Activated CD4-positive, alpha-beta T cell treated with anti-CD3 and anti-CD28 coated beads, Interleukin-2, Interleukin-4, amounts not matched to agents 100 ng/mL and 50 ng/mL, durations not matched to agents 16 hours and 8 hours (primary cell): ENCODE results near the gene CFAP221.

Source experiments
- DNase-seq: peaks from one replicate; pipeline ENCODE4 v3.0.0-alpha.2; 2020; ENCODE audit warnings: low spot score

CFAP221 gene

DNA sequence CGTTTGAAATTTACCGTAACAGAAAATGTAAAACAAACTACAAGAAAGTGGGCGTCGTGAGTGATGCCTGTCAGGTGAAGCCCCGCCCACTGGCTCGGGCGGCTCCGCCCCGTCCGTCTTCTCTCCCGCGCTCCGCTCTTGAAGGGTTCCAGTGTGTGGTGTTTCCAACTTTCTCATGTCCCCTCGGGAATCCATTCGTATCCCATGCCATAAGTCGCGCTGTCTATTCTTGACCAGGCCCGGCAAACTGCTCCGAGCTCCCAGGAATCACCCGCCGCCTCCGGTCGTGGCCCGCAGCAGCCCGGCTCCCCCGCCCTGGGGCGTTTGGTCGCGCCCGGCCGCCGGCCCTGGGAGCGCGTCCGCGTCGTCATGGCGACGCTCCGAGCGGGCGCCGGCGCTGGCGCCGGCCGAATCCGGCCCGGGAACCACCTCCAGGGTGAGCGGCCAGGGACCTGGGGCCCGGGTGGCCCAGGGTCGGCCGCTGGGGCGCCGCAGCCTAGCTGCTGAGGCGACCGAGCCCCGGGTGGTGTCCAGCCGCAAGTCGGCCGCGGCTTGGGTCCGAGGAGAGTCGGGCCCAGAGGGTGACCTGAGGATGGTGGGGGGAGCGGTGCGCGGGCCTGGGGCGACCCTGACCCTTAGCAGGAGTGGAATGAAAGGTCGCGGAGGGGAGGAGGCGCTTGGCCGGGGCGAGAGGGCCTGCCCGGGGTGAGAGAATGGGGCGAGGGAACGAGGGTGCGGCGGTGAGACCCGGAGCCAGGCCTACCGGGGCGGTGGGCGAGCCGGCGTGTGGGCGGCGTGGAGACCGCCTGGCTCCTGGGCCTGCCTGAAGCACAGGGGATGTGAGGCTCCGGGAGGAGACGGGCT, at the start of gene CFAP221:
Gene CFAP221 (plus strand): TSS at position 375 of the 864 bp plus-strand sequence. CDS start 1,683 bp downstream, outside the sequence.
- DNase-seq = peak; percentile 35

DNA sequence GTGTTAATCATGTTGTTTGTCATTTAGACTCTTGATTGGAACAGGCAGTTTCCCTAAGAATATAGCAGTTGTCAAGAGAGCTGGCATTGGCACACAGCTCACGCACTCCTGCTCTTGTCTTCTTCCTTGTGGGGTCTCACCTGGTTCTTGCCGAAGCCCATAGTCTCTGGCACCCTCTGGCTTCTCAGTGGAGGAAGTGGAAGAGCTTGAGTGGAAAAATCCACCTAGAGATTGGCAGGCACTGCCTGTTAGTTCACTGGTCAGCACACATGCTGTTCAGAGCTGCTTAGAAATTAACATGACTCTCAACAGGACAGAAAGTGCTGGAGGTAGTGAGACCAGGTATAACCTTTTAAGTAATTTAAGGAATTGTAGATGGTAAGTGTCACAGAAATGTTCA, 48.3 kb upstream of the CFAP221 start:
- no peak for DNase-seq

DNA sequence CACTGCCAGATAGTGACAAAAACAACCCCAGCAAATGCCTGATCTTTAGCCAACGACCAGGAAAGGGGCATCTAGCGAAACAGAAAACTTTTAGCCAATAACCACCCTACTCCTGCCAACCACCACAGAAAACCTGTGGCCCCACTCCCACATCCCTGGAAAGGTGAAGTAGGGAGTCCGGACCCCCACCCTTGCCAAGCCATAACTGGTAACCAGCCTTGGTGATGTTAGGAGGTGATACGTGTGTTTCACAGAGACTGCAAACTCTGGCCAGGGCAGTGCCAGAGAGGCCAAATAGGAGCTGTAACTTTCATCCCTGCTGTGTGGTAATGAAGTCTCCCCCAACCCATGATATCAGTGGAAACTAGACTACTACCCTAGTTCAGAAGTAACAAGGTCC, 47.6 kb upstream of the CFAP221 start:
- DNase-seq = no peak

DNA sequence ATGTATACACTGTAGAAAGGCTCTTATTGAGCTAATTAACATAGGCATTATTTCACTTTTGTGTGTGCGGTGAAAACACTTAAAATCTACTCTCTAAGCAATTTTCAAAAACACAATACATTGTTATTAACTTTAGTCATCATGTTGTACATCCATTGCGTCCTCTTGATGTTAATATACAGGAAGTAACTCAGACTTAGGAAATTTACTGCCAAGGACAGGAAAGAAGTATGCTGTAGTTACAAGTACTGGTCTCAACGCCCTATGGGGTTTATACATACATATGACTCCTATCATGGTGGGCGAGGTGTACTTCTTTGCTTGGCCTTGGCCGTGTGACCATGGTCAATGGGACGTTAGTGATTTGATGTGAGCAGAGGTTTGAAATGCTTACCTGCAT, 35.5 kb upstream of the CFAP221 start:
- no peak for DNase-seq

DNA sequence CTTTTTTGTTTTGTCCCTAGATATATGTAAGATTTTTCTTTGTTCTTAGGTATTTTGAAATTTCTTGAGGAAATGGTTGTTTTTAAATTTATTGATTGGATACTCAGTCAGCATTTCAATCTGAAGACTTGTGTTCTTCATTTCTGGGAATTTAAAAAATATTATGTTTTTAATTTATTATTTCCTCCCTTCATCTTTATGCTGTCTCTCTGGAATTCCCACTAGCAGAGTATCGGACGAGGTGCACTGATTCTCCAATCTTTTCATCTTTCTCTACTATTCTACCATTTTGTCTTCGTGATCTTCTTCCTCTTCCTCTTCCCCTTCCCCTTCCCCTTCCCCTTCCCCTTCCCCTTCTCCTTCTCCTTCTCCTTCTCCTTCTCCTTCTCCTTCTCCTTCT, 32.3 kb upstream of the CFAP221 start:
- no peak for DNase-seq

DNA sequence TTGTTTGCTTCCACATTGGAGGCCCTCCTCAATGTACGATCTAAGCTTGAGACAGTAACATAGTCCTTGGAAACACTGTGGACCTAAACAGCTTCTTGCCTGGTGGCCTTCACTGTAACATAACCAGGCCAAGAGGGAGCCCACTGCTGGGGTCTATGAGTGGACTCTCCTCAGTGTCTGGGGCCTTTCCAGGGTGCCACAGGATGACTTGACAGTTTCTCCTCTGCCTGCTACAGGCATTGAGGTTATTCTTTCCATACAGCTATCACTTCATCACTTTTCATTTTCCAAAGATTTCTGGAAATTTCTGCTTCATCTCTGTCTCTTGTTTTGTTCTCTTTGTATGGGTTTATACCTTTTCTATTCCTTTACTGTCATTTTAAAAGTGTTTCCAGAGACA, 31.3 kb upstream of the CFAP221 start:
- DNase-seq = no peak

DNA sequence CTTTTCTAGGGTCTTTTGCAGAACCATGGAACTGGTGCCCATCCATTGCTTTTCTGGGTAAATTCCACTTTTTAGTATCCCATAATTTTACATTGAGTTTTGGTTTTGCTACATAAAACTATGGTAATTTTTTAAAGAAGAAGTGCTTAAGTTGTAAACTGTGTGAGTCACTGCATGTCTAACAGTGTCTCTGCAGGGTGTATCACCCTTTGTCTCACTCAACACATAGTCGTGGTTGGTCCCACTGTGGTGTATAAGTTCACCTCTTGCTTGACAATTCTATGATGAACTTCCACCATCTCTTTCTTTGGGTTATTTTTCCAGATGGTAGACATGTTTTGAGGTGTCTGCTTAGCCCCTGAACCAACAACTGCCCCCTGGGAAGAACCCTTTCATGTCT, 30.4 kb upstream of the CFAP221 start:
- DNase-seq = no peak

DNA sequence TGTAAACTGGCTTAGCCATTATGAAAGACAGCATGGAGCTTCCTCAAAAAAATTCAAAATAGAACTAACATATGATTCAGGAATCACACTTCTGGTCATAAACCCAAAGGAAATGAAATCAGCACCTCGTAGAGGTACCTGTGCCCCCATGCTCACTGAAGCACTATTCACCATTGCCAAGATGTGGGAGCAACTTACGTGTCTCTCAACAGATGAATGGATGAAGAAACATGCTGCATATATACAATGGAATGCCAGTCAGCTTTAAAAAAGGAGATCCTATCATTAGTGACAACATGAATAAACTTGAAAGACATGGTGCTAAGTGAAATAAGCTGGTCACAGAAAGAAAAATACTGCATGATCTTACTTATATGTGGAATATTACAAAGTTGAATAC, 28.1 kb upstream of the CFAP221 start:
- no peak for DNase-seq

DNA sequence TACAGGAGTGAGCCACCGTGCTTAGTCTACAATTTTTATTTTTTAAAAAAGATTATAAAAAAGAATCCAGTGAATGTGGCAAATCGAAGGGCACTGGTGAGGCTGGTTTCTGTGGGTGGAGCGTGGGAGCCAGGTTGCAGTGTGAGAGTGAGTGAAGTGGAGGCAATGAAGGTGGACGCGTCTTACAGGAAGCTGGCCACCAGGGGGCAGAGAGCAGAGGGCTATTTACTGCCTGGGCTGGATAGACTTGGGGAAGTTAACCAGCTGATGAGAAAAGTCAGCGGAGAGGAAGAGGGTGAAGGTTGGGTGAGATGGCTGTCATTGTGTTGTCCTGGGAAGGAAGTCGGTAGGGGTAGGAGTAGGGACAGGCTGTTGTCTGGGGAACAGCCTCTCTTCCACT, 26.8 kb upstream of the CFAP221 start:
- peak; percentile 32 for DNase-seq

DNA sequence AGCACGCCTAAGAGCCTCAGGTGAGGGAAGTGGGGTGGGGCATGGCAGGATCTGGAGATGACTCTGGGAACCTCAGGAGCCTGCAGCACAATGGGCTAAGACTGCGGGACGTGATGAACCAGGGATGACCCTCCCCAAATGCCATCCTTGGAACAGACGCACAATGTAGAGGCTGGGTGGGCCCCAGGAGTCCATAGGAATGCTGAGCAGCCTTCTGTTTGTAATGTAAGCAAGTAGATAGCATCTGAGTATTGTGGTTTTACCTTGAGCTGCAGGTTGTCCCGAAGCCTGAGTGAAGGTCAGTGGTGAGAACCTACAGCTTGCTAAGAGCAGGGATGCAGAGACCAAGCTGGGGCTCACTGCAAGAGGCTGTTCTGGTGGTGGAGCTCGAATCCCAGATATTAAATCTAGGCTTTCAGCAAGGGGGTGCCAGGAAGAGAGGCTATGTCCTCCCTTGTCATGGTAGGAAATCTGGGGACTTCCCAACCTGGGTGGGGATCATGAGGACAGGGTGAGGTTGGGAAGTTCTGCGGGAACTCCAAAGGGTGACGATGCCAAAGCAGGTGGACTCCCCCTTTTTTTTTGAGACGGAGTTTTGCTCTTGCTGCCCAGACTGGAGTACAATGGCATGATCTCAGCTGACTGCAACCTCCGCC, 25.7 kb upstream of the CFAP221 start:
- DNase-seq = no peak

DNA sequence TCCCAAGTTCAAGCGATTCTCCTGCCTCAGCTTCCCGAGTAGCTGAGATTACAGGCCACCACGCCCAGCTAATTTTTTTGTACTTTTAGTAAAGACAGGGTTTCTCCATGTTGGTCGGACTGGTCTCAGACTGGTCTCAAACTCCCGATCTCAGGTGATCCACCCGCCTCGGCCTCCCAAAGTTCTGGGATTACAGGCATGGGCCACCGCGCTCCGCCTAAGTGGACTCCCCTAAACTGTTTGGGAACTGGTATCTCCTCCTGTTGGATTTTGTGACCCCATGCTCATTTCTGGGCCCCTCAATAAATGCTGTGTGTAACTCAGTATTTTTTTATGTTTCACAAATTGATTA, 25.2 kb upstream of the CFAP221 start:
- DNase-seq = no peak

DNA sequence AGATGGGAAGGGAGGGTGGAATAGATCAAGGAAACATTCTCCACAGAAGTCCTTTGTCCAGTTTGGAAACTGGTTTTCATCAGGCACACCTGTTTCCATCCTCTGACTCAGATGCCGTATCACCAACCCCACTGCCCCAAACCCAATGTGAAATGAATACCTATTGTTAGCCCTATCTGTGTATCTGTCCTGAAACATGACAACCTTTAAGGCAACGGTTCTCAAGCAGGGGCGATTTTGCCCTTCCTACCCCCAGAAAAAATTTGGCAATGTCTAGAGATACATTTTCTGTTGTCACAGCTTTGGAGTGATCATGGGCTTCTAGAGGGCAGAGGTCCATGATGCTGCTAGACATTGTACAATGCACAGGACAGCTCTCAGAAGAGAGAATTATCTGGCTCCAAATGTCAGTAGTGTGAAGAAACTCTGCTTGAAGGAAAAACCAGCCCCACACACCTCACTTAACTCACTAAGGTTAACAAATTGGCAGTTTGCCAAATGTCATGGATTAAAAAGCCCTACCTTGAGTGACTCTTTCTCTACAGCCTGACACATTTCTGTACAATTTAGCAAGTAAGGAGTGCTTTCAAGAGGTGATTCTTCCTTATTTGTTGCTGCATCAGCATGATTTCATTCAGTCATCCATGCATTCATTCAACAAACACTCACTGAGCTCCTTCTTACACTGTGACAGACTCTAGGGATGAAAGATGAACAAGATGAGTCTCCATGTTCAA, 23.4 kb upstream of the CFAP221 start:
- DNase-seq = no peak

DNA sequence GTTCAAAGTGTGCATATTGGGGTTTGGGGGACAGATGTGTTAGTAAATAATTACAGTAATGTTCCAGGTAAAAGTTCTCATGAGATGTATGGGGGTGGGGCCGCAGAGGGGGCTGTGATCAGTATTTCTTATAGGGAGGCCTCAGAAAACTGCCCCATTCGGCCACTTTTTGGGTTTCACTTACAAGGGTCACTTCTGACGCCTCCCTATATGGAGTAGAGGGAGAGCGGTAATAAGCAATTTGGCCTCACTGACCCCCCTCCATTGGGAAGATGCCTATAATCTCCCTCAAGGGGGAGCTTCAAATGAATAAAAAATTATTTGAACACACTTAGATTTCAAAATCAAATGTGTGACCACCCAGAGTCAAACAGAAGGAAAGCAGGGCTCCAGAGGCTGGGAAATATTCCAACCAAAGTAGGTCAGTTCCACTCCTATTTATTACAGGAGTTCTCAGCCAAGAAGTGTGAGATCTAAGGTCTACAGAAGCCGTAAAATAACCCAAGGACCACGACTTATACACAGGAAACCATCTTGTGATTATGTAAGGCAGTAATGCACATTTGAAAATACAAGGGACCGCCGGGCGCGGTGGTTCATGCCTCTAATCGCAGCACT, 22.7 kb upstream of the CFAP221 start:
- DNase-seq = no peak

DNA sequence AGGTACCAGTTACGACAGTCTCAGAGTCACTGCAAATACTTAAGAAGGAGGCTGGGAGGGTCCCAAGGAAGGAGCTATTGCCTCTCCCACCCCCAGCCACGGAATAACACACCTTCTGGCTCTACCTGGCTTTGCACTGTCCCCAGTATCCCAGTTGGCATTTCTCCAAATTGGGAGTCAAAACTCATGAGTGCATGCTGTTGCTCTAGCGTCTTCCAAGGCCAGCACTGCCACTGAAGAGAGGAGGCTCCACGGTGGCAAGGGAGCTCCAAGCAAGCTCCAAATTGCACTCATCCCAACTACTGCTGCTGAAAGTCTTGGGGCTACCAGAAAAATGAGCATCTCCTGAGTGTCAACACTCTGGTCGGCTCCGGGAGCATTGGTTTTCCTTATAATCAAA, 21.6 kb upstream of the CFAP221 start:
- DNase-seq = no peak

DNA sequence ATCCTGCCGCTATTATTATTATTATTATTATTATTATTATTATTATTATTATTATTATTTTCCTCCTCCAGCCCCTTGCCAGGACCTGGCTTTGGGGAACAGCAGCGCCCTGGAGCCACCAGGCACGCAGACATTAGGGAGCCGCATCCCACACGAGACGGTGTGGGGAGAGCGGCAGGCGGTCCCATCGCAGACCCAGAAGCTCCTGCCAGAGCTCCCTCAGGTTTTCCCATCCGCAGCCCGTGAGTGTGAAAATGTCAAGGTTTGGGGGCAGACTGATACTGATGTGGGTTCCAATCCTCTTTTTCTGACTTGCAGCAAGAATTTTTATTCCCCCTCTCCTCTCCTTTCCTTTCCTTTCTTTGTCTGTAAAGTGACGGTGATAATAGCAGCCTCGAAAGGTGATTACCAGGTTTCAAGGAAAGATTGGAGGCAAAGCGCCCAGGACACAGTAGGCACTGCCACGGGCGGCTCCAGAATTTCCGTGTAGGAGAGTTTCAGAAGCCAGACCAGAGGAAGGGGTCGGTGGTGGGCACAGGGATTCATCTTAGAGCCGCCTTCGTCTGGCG, 20.8 kb upstream of the CFAP221 start:
- DNase-seq = no peak

DNA sequence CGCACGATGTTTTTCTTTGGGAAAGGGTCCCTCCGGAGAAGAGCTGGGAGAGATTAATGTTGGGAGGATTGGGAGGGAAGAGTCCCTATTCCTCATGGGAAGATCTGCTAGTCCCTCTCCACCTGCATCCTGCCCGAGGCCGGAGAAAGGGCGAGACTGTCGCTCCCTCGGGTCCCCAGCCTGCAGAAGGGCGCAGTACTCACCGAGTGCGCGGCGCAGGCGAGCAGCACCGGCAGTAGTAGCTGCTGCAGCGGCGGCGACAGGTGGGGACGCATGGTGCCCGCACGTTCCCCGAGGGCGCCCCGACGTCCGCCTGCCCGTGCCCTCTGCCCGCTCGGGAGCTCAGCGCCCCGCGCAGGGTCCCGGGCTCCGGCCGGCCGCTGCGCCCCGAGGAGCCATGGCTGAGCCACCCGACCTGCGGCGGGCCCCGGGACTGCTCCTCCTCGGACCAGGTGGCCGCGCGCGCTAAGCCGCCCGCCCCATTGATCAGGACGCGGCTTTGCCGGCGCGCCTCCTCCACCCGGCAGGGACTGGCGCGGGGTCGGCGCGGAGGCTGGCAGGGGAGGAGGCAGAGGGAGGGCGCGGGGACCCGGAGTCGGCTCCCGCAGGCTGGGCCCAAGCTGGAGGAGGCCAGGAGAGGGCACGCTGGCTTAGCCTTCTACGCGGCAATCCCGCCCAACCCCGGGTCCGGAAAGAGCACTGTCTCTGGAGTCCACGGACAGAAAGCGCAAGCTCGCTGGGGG, 20.1 kb upstream of the CFAP221 start, which contains the start of gene SCTR:
Gene SCTR (minus strand): TSS at position 532 of the 743 bp plus-strand sequence. CDS start 257 bp downstream, at position 275.
- DNase-seq = no peak

DNA sequence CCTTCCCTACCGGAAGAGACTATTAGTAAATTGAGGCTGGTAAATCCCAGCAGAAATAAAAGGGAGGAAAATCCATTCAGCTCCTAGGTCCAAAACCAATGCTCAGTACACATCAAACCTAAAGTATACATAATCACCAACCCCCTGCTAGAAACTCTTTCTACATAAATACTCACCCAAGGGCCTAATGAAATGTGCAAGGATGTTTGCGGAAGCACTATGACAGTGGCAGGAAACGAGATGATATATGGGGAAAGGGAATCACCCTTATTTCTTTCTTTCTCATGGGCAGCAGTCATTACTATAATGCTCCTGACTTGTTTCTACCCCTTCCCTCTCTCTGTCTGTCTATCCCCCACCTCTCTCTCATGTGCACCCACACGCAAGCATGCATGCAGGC, 18.6 kb upstream of the CFAP221 start:
- DNase-seq = no peak

DNA sequence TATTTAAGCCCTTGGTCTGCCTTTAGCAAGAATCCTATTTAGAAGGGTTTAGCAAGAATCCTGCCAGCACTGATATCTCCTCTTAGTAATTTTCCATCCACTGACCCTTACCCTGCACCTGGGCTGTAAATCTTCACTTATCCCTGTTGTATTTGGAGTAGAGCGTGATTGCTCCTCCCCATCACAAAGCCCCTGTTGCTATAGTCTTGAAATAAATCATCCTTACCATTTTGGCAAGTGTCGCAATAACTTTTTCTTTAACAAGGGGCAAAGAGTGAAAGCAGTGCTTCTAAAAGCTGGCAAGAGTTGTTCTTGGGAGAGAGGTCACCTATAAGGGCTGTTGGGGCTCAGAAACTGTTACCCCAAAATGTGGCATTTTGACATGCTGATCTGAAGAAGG, 16.2 kb upstream of the CFAP221 start:
- DNase-seq = no peak

DNA sequence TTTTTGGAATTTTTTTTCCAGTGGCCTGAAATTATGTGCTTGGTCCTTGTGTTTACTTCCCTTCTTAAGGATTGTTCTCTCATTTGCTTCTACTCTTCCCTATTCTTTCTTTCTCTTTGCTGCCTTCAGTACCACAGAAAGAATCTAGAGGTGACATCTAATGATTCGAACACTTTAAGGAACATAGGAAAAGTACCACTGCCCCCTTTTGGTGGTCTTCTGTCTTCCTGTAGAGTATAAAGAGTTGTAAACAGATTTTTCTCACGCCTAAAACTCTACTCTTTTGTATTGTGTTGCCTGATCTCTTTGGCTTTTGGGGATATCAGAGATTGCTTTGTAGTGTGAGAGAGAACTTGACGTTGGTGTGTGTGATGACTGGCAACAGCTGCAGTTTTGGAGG, 13.0 kb upstream of the CFAP221 start:
- no peak for DNase-seq

DNA sequence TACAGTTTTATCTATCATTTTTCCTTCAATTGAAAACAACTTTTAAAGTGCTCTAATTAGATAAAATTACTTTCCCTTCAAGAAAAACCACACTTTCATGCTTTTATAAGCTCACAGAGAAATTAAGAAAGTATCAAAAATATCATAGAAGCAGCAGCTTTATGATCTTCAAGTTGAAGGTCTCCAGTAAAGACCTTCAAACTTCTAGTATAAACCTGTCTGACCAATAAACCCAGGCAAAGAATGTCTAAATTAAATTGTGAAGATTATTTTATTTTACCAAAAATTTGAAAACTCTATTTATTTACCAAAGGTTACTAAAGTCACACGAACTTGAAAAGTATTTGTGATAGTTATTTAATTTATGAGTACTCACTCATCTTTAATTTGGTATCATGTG, 10.7 kb upstream of the CFAP221 start:
- no peak for DNase-seq

DNA sequence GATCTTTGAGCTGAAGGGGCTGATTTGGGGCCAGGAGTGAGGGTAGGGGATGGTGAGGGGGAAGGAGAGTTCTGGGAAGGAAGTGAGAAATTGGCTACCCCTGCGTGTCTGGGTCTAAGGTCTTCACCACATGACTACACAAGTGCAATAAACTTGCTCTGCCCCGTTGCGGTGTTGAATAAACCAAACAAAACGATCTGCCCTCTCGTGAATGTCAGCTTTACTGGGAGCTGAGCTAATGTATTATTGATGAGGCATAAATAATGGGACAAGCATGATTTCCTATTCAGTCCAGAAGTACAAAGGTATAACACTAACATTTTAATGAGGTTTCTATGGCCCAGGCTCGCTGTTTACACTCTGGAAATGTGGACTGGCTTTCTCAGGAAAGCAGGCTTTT, 8.0 kb upstream of the CFAP221 start:
- no peak for DNase-seq
